Stimulated activated CD4-positive, alpha-beta T cell treated with anti-CD3 and anti-CD28 coated beads, Interleukin-4, amount 100 ng/mL, for 48 hours (primary cell): ENCODE measurements around the gene HNRNPUL2.

Source experiments
- DNase-seq, 2 donors: peaks; one replicate each; pipeline ENCODE4 v3.0.0-alpha.2; 2020; ENCODE audit warnings: low read depth in 2 of 2

The HNRNPUL2 gene

GRCh38 chr11:62667460-62667859 lies 59.8 kb downstream of the HNRNPUL2 start:
- DNase-seq, result no peak

DNA sequence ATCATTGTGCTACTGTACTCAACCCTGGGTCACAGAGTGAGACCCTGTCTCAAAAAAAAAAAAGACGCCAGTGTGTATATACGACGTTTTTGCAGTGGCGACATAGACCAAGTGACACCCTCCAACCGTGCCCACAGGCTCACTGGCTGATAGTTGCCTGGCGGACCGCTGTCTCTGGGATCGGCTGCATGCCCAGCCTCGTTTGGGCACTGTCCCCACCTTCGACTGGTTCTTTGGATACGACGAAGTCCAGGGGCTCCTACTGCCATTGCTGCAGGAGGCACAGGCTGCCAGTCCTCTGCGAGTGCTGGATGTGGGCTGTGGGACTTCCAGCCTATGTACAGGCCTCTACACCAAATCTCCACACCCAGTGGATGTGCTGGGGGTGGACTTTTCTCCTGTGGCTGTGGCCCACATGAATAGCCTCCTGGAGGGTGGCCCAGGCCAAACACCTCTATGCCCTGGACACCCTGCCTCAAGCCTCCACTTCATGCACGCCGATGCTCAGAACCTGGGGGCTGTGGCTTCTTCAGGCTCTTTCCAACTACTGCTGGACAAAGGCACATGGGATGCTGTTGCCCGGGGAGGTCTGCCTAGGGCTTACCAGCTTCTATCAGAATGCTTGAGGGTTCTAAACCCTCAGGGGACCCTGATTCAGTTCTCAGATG lies 60.9 kb downstream of the HNRNPUL2 start:
- DNase-seq, result no peak

DNA sequence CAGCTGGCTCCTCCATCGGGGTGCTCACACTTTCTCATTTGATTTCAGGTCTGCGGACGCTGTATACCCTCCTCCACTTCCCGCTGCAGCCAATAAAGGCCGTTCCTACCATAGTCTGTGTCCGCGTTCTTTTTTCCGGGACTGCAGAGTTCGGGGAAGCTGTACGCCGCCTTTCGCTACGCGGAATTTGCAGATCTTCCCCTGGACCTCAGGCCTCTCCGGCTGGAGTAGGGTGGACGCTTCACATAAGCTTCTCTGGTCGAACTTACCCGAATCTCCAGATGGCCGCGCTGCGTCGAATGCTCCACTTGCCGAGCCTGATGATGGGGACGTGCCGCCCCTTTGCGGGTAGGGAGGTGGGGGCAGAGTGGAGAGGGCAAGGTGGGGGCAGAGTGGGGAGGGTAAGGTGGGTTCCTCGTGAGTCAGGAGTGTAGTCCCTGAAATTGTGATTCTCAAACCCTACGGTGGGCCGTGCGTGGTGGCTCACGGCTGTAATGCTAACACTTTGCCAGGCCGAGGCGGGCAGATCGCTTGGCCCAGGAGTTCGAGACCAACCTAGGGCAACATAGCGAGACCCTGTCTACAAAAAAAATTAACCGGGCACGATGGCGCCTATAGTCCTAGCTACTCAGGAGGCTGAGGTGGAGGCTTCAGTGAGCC lies 61.5 kb downstream of the HNRNPUL2 start:
- DNase-seq, result peak; percentile 27 to 44

DNA sequence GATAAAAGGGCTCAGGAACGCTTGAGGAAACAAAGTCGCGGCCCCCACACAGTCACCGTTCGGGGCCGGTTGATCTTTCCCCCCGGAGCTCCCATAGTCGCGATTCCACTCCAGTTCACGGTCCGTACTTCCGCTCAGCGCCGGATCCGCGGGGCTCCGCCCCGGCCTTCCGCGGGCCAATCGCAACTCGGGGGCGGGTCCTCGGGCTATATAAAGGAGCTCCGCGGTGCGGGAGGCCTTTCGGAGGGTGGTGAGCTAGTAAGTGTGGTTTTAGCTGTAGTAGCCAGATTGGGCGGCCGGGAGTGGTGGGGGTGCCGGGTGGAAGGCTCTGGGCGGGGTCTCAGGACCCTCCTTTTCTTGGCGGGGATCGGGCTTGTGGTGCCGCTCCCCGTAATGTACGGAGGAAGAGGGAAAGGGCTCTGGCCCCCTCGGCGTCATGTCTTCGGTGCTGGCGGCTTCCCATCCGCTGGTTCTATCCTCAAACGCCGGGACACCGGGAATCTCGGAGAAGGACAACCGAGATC lies 62.1 kb downstream of the HNRNPUL2 start, which contains the start of the genes C11orf98 and CSKMT:
TSS of gene C11orf98 (minus strand) at position 136 of the 524 bp plus-strand sequence. CDS start at position 95, 41 bp downstream.
TSS of gene CSKMT (plus strand) at position 238 of the 524 bp plus-strand sequence. CDS start 568 bp downstream, outside the sequence.
- DNase-seq, result peak; percentile 93 to 95

DNA sequence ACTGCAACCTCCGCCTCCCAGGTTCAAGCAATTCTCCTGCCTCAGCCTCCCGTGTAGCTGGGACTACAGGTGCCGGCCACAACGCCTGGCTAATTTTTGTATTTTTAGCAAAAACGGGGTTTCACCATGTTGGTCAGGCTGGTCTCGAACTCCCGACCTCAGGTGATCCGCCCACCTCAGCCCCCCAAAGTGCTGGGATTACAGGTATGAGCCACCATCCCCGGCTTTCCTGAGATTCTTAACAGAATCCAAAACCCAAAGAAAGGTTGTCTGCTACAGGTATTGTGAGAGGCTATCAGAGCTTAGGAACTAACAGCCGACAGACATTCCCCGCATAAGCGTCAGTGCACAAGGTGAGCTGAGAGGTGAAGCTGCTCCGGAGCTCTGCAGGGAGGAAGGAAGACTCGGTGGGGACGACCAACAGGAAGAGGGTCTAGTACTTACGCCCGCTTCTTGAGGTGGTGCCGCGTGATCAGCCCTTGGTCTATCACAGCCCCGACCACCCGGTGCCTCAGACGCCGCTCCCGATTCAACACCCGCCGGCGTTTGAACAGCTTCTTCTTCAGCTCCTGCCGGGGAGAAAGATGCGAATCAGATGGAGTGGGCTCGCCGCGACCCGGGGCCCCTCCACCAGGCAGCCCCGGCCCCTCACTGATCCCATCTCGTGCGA lies 62.7 kb downstream of the HNRNPUL2 start:
- peak; percentile 28 to 38 for DNase-seq
